Ishikawa (cell line): ENCODE data around the gene PPP1R9A.

Source experiments
- CEBPB ChIP-seq: IDR thresholded peaks from 2 replicates; pipeline ENCODE4 v1.6.1; 2012
- CREB1 ChIP-seq: IDR thresholded peaks from 2 replicates; pipeline ENCODE4 v1.6.1; 2012; ENCODE audit warnings: low read depth
- EGR1 ChIP-seq: IDR thresholded peaks from 2 replicates; pipeline ENCODE4 v1.6.1; 2012
- EP300 ChIP-seq: IDR thresholded peaks from 2 replicates; pipeline ENCODE4 v1.6.1; 2012; ENCODE audit warnings: borderline replicate concordance
- FOXM1 ChIP-seq: IDR thresholded peaks from 2 replicates; pipeline ENCODE4 v1.6.1; 2012; ENCODE audit warnings: low read depth, borderline replicate concordance
- NFIC ChIP-seq: IDR thresholded peaks from 2 replicates; pipeline ENCODE4 v1.6.1; 2012
- RAD21 ChIP-seq: IDR thresholded peaks from 2 replicates; pipeline ENCODE4 v1.6.1; 2012; ENCODE audit warnings: low read depth
- TAF1 ChIP-seq: IDR thresholded peaks from 2 replicates; pipeline ENCODE4 v1.6.1; 2012; ENCODE audit warnings: low read depth, mild to moderate bottlenecking
- TCF12 ChIP-seq: IDR thresholded peaks from 2 replicates; pipeline ENCODE4 v1.6.1; 2012; ENCODE audit warnings: low read depth
- TEAD4 ChIP-seq: IDR thresholded peaks from 2 replicates; pipeline ENCODE4 v1.6.1; 2012
- YY1 ChIP-seq: IDR thresholded peaks from 2 replicates; pipeline ENCODE4 v1.6.1; 2012; ENCODE audit warnings: low read depth
- ZBTB7A ChIP-seq: IDR thresholded peaks from 2 replicates; pipeline ENCODE4 v1.6.1; 2012; ENCODE audit warnings: low read depth
- TF ChIP-seq, protein P1 (sequence below): IDR thresholded peaks from 2 replicates; pipeline ENCODE4 v1.6.1; 2012
- TF ChIP-seq, protein P2 (sequence below): IDR thresholded peaks from 2 replicates; pipeline ENCODE4 v1.6.1; 2012; ENCODE audit warnings: low read depth, mild to moderate bottlenecking
- TF ChIP-seq, protein P3 (sequence below): IDR thresholded peaks from 2 replicates; pipeline ENCODE4 v1.6.1; 2012

The PPP1R9A gene

DNA sequence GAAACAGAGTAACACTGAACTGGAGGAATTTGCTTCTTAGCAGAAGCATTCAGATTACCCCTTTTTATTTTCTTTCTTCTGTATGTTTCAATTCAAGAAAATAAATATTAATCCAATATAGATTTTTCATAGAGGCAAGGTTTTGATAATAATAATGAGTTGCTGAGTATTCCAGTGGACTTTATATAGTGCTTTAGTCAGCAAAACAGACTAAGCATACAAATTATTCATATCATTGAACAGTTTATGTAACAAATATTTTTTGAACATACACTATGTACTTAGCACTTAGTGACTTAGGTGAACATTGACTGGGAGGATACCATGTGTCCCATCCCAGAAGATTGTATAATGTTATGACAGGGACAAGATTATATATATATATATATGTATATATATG is 32.0 kb downstream of the PPP1R9A start:
- TF ChIP-seq TAF1 (no peak), YY1 (no peak), EP300 (no peak), ZBTB7A (no peak), CREB1 (no peak), CEBPB (no peak), FOXM1 (no peak), NFIC (no peak), EGR1 (no peak), TCF12 (no peak), RAD21 (no peak), TEAD4 (no peak)
- TF ChIP-seq, protein P1, sequence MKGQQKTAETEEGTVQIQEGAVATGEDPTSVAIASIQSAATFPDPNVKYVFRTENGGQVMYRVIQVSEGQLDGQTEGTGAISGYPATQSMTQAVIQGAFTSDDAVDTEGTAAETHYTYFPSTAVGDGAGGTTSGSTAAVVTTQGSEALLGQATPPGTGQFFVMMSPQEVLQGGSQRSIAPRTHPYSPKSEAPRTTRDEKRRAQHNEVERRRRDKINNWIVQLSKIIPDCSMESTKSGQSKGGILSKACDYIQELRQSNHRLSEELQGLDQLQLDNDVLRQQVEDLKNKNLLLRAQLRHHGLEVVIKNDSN = no peak
- TF ChIP-seq, protein P2, sequence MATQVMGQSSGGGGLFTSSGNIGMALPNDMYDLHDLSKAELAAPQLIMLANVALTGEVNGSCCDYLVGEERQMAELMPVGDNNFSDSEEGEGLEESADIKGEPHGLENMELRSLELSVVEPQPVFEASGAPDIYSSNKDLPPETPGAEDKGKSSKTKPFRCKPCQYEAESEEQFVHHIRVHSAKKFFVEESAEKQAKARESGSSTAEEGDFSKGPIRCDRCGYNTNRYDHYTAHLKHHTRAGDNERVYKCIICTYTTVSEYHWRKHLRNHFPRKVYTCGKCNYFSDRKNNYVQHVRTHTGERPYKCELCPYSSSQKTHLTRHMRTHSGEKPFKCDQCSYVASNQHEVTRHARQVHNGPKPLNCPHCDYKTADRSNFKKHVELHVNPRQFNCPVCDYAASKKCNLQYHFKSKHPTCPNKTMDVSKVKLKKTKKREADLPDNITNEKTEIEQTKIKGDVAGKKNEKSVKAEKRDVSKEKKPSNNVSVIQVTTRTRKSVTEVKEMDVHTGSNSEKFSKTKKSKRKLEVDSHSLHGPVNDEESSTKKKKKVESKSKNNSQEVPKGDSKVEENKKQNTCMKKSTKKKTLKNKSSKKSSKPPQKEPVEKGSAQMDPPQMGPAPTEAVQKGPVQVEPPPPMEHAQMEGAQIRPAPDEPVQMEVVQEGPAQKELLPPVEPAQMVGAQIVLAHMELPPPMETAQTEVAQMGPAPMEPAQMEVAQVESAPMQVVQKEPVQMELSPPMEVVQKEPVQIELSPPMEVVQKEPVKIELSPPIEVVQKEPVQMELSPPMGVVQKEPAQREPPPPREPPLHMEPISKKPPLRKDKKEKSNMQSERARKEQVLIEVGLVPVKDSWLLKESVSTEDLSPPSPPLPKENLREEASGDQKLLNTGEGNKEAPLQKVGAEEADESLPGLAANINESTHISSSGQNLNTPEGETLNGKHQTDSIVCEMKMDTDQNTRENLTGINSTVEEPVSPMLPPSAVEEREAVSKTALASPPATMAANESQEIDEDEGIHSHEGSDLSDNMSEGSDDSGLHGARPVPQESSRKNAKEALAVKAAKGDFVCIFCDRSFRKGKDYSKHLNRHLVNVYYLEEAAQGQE = no peak
- TF ChIP-seq, protein P3, sequence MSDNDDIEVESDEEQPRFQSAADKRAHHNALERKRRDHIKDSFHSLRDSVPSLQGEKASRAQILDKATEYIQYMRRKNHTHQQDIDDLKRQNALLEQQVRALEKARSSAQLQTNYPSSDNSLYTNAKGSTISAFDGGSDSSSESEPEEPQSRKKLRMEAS = no peak

DNA sequence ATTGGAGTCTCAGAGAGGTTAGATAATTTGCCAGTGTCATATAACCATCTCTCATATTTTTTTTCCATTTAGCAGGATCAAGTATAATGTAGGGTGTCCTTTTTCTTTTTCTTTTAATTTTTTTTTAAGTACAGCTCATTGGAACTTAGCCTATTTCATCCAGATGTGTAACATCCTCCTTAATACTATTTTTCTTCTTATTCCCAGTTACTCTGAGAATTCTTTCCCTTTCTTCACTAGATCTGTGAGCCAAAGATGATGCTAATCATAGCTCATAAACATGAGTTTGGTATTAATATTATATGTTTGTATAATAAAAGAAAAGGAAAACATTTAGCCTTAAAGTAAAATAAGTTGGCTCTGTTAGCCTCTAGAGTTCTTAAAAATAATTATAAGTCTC is 32.8 kb downstream of the PPP1R9A start:
- TF ChIP-seq RAD21 (no peak), CEBPB (no peak), TAF1 (no peak), TCF12 (no peak), EP300 (no peak), YY1 (no peak), FOXM1 (no peak), NFIC (no peak), CREB1 (no peak), ZBTB7A (no peak), TEAD4 (no peak), EGR1 (no peak)
- TF ChIP-seq, protein P3 = no peak
- TF ChIP-seq, protein P2 = no peak
- TF ChIP-seq, protein P1 = no peak

DNA sequence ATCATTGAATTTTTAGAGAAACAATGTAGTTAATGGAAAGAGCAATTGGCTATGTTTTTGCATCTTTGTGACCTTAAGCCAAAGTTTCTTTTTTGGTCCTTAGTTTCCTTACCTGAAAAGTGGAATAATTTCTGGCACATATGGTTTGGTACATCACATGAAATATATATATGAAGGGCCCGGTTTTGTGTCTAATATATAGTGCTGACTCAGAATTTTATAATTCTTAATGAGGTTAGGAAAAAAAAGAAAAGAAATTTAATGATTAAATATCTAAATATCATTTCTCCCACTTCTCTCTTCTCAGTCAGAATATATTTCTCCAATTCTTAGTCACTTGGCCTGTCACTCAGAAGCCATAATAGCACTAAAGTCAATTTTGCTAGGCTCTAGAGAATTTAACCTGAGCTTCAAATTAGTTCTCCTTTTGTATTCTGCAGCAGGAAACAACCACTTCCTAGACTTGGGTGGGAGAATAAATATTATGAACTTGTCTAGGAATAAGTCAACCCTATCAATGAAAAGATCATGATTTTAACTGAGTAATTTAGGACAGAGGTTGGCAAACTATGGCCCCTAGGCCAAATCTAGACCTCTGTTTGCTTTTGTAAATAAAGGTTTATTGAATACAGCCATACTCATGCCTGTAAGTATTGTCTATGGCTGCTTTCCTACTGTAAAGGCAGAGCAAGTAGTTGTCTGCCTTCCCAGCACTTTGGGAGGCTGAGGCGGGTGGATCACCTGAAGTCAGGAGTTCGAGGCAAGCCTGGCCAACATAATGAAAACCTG is 34.6 kb downstream of the PPP1R9A start:
- TF ChIP-seq CEBPB (no peak), NFIC (no peak), TEAD4 (no peak), FOXM1 (no peak), CREB1 (no peak)
- TF ChIP-seq, protein P1 = no peak
- TF ChIP-seq, protein P3 = no peak

DNA sequence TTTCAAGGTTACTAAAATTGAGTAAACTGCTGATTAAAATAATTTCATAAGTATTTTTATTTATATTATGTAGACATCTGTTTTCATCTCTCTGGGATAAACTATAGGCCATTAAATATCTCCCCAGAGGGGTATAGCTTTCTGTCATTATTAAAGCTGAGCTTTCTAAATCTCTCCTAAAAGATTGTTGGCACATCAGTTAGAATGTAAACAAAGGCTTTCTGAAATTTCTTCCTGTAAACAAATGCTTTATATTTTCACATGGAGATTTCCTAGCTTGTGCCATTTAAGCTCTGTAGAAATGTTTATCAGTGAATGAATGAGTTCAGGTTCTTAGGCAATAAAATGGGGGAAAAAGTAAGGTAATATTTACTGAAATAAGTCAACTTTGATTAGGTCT is 35.7 kb downstream of the PPP1R9A start:
- TF ChIP-seq FOXM1 = no peak
- no peak for TF ChIP-seq NFIC
- TF ChIP-seq EGR1 = no peak
- TF ChIP-seq, protein P3 = no peak
- no peak for TF ChIP-seq EP300
- no peak for TF ChIP-seq YY1
- TF ChIP-seq ZBTB7A = no peak
- TF ChIP-seq, protein P2 = no peak
- TF ChIP-seq TAF1 = no peak
- no peak for TF ChIP-seq TEAD4
